Ovary (tissue), 3 donors: ENCODE data around the gene CLRN2.

Source experiments
- EP300 ChIP-seq: sonication (generic); formaldehyde crosslinking; IDR thresholded peaks from one replicate; pipeline ENCODE4 v1.6.1; 2017; ENCODE audit warnings: antibody characterized with exemption
- POLR2A ChIP-seq: fragments of 450-650 bp; IDR thresholded peaks from one replicate; pipeline ENCODE4 v1.6.1; 2017; ENCODE audit warnings: antibody characterized with exemption, mild to moderate bottlenecking, moderate library complexity
- TF ChIP-seq, protein P1 (sequence below), 3 donors: fragments of 450-650 bp in 2 of 3; fragments of 200-600 bp in 1 of 3; IDR thresholded peaks; one replicate each; pipeline versions ENCODE4 v1.5.1 to v1.8.0; 2016 to 2022; ENCODE audit warnings: antibody characterized with exemption in 3 of 3, mild to moderate bottlenecking in 1 of 3
- donor health status: DM: no; HTN: no; CAD: no.

GRCh38 chr4:17497890-17498523 is 17.0 kb upstream of the CLRN2 start:
- TF ChIP-seq POLR2A (no peak), EP300 (no peak)
- TF ChIP-seq, protein P1, sequence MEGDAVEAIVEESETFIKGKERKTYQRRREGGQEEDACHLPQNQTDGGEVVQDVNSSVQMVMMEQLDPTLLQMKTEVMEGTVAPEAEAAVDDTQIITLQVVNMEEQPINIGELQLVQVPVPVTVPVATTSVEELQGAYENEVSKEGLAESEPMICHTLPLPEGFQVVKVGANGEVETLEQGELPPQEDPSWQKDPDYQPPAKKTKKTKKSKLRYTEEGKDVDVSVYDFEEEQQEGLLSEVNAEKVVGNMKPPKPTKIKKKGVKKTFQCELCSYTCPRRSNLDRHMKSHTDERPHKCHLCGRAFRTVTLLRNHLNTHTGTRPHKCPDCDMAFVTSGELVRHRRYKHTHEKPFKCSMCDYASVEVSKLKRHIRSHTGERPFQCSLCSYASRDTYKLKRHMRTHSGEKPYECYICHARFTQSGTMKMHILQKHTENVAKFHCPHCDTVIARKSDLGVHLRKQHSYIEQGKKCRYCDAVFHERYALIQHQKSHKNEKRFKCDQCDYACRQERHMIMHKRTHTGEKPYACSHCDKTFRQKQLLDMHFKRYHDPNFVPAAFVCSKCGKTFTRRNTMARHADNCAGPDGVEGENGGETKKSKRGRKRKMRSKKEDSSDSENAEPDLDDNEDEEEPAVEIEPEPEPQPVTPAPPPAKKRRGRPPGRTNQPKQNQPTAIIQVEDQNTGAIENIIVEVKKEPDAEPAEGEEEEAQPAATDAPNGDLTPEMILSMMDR (IDR thresholded peaks at IDR 0.05) = no peak
